Epidermal melanocyte (primary cell): ENCODE measurements around the gene CDC14B.
"Not testable (repeated sequence)": the region's sequence is repeated elsewhere in the genome, so short reads cannot be mapped to it uniquely, and the experiment has no call there.

ENCODE experiments used
- DNase-seq: peaks from one replicate; pipeline ENCODE4 v3.0.0; 2011; ENCODE audit warnings: low spot score; ENCODE audit not compliant: insufficient read length

CDC14B gene

GRCh38 chr9:96626912-96627311, 7.3 kb upstream of the CDC14B start:
- no peak for DNase-seq

- no peak for DNase-seq
Measured at GRCh38 chr9:96621618-96622017, 2.0 kb upstream of the CDC14B start.

- no peak for DNase-seq
Measured at GRCh38 chr9:96620832-96621269, 1.2 kb upstream of the CDC14B start.

- DNase-seq, result no peak
Measured at GRCh38 chr9:96620181-96620514, 505 bp upstream of the CDC14B start.

- no peak for DNase-seq
Measured at GRCh38 chr9:96619124-96619465, 548 bp downstream of the CDC14B start.

DNA sequence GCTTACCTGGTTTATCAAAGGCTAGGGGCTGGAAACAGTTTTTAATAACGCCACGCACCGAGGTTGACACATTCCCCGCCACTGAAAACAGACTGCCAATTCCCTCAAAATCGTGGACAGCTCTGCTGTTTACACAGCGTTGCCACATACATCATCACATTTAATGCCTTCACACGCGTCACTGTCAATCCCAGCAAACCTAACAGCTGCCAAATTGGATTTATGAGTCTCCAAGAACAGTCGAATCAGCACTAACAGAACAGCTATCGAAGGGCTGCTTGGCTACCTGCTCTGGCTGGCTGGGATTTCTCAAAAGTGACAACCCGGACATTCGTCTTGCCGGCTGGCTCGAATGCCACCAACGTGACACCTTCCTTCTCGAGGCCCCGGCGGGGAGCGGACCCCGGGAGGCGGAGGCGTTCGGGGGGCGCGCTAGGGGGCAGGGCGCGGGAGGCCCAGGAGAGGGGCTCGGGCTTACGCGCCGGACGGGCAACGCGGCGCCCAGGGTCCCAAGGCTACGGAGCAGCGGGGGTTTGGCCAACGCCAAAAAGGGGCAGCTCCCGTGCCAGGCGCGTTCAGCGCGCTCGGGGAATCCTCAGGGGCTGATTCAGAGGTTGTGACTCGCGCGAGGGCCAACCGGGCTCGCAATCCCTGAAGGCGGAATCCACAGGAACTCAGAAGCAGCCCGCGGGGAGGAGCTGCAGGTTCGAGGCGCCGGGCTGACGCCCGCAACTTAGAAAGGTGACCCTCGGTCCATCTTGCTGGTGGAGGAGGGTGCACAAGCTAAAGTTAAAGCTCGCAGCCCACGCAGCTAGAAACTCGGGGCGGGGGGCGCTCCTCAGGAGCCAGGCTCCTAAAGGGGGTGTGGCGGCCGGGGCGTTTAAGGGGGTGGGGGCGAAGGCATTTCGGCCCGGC, 1.2 kb downstream of the CDC14B start:
- no peak for DNase-seq

GRCh38 chr9:96617439-96618185, 2.0 kb downstream of the CDC14B start:
- no peak for DNase-seq

DNA sequence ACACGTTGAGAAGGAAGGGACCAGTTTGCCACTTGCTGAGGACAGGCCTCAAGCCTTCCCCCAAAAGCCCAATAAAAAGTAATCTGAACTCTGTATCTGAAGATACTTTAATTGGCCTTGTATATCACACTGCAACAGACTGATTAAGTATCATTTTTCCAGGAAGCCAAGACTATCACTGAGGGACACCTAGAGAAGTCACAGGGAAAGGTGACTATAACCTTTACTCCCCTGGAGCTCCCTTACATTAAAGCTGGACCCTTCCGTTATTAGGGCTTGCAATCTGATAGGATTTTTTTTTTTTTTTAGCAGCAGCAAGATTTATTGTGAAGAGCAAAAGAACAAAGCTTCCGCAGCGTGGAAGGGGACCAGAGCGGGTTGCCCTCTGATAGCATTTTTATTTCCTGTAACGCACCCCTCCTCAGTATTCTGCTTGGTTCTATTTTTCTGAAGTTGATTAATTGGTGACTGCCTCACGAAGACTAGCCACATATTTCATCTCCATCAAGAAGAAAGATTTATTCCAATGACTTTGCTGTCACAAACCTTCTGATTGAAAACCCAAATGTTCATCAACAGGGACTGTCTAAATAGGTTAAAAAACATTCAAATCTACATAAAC, 2.7 kb downstream of the CDC14B start:
- no peak for DNase-seq

DNA sequence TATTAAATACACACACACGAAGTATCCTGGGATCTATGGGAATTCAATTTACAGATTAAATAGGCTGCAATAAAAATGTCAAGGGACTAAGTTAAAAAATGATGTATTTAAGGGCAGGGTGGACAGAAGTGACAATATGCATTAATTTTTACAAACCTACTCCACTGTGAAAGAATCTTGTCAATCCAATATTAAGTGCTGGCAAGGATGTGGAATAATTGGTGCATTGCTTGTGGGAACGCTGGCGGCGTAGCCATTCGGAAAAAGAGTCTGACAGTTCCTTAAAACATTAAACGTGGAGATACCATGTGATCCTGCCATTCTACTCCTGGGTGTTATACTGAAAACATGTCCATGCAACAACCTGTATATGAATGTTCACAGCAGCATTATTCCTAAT, 4.2 kb downstream of the CDC14B start:
- no peak for DNase-seq

DNA sequence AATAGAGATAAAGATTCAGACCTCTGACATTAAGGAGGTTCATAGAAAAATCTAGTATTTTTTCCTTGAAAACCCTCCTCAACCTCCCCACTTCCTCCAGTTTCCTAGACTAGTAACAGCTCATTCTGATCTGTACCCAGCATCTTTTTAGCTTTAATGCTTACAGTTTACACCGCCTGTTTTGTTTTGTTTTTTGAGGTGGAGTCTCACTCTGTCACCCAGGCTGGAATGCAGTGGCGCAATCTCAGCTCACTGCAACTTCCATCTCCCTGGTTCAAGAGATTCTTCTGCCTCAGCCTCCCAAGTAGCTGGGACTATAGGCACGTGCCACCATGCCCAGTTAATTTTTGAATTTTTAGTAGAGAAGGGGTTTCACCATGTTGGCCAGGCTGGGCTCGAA, 5.0 kb downstream of the CDC14B start:
- not testable (repeated sequence) for DNase-seq

- DNase-seq, result no peak
Measured at GRCh38 chr9:96612966-96613589, 6.6 kb downstream of the CDC14B start.

- peak; percentile 59 for DNase-seq
Measured at GRCh38 chr9:96612105-96612965, 7.3 kb downstream of the CDC14B start.

- no peak for DNase-seq
Measured at GRCh38 chr9:96611302-96611701, 8.3 kb downstream of the CDC14B start.

- DNase-seq, result no peak
Measured at GRCh38 chr9:96609732-96610131, 9.9 kb downstream of the CDC14B start.

DNA sequence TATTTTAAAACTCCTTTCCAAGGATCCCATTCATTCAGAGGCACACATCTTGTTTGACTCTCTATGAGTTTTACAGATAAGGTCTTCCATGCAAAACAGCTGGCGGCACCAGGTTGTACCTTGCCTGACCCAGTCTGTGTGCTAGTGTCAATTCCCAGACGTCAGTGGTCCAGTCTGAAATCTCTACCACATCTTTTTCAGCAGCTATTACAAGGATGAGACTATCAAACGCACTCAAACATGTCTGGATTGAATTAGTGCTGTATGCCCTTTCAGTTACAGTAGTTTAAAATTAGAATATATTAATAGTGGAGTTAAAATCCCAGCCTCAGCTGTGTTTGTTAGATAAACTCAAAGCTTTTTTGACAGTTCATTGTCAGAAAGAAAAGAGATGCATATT, 11.7 kb downstream of the CDC14B start:
- DNase-seq, result no peak

DNA sequence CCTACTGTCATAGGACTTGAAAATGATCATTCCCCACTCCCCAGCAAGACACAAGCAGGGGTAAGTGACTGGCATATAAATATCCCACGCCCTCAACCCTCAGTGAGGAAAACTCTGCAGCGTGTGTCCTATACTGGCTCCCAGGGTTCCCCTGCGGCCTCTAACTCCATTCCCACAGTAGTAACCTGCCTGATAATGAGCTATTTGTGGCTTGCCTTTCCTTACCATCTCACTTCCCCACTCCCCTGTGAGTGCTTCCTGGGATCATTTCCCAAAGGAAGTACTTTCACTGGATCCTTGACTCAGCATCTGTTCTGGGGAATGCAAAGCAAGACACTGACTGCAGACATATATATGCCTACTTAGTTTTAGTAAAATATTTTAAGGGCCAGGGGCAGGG, 14.3 kb downstream of the CDC14B start:
- no peak for DNase-seq

DNA sequence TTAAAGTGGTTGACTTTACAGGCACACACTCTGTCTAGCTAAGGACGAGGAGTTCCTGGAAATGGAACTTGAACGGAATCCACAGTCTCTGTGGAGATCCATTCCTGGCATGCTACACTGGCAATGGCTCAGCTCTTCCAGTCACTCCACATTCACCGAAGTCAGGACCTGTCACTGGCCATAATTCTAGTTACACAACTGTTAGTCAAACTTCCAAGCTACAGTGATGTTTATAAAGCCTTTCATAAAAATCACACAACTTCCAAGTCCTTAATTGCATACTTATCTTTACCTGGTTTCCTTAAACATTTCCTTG, 15.7 kb downstream of the CDC14B start:
- DNase-seq, result no peak

GRCh38 chr9:96603305-96604003, 16.2 kb downstream of the CDC14B start:
- no peak for DNase-seq

DNA sequence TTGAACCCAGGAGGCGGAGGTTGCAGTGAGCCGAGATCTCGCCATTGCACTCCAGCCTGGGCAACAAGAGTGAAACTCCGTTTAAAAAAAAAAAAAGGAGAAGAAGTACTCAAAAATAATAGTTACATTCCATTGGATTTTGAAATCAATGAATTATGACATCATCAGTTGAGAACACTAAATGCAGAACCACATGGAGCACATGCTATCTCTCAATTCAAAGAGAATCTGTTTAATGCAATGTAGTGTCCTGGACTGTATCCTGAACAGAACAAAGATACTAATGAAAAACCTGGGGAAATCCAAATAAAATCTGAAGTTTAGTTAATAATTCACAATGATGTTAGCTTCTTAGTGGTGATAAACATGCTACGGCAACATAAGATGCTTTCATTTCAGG, 20.3 kb downstream of the CDC14B start:
- DNase-seq, result no peak

GRCh38 chr9:96596601-96597111, 23.0 kb downstream of the CDC14B start:
- no peak for DNase-seq
